Measurements from ENCODE around the gene RAC3.

Gene RAC3

DNA sequence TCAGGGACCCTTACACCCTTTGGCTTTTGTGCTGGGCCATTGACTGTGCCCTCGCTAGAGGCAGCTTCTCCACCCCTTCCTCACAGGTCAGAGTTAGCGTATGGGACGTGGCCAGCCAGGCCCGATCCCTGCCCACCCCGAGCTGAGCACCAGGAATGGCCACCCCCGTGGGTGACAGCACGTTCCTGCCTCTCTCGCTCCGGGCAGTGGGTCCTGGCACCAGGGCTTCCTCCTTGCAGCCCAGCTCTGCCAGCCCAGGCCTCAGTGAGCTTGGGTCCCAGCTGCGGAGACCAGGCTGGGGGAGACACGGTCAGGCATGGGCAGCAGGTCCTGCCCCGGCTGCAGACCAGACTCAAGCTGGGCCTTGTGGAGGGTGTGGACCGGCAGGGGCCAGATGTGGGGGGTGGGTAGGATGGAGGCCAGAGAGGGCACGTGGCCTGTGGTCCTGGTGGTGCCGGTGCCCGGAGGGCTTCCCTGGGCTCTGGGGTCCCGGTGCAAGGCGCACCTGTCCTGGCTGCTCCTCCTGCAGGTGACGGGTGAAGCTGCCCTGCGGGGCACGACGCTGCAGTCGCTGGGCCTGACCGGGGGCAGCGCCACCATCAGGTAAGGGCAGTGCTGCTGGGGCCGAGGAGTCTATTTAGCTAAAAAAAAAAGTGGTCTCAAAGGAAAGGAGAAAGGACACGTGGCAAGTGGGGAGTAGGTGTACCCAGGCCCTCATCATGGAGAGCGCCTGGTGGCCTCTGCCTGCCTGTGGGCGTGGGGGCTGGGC, 35.8 kb upstream of the RAC3 start:
- in situ Hi-C loops (cut with MboI; ENCODE audit: low sequenced_read_pairs, unreplicated experiment): no loop called here
- TF ChIP-seq, protein P1, sequence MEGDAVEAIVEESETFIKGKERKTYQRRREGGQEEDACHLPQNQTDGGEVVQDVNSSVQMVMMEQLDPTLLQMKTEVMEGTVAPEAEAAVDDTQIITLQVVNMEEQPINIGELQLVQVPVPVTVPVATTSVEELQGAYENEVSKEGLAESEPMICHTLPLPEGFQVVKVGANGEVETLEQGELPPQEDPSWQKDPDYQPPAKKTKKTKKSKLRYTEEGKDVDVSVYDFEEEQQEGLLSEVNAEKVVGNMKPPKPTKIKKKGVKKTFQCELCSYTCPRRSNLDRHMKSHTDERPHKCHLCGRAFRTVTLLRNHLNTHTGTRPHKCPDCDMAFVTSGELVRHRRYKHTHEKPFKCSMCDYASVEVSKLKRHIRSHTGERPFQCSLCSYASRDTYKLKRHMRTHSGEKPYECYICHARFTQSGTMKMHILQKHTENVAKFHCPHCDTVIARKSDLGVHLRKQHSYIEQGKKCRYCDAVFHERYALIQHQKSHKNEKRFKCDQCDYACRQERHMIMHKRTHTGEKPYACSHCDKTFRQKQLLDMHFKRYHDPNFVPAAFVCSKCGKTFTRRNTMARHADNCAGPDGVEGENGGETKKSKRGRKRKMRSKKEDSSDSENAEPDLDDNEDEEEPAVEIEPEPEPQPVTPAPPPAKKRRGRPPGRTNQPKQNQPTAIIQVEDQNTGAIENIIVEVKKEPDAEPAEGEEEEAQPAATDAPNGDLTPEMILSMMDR (IDR thresholded peaks at IDR 0.05; ENCODE audit: borderline replicate concordance, control extremely low read depth, extremely low read depth, insufficient read depth, missing control alignments): no peak
- no peak for DNase-seq (ENCODE audit: low spot score)

- TF ChIP-seq, protein P1 (IDR thresholded peaks at IDR 0.05; ENCODE audit: borderline replicate concordance, control extremely low read depth, extremely low read depth, insufficient read depth, missing control alignments): no peak
- in situ Hi-C loops (cut with MboI; ENCODE audit: low sequenced_read_pairs, unreplicated experiment): no loop called here
Observed at GRCh38 chr17:81996232-81996756, 35.2 kb upstream of the RAC3 start.

GRCh38 chr17:81996757-81997441, 34.6 kb upstream of the RAC3 start:
- TF ChIP-seq, protein P1 (IDR thresholded peaks at IDR 0.05; ENCODE audit: borderline replicate concordance, control extremely low read depth, extremely low read depth, insufficient read depth, missing control alignments): no peak
- in situ Hi-C loops (cut with MboI; ENCODE audit: low sequenced_read_pairs, unreplicated experiment): no loop called here
- DNase-seq (ENCODE audit: low spot score): no peak

More at GRCh38 chr17:81996232-81996756, 35.2 kb upstream of the RAC3 start:
- no peak for DNase-seq (ENCODE audit: low spot score)

- DNase-seq (ENCODE audit: low spot score): no peak
- TF ChIP-seq, protein P1 (IDR thresholded peaks at IDR 0.05; ENCODE audit: borderline replicate concordance, control extremely low read depth, extremely low read depth, insufficient read depth, missing control alignments): no peak
- in situ Hi-C loops (cut with MboI; ENCODE audit: low sequenced_read_pairs, unreplicated experiment): no loop called here
Observed at GRCh38 chr17:81998212-81998611, 33.3 kb upstream of the RAC3 start.

DNA sequence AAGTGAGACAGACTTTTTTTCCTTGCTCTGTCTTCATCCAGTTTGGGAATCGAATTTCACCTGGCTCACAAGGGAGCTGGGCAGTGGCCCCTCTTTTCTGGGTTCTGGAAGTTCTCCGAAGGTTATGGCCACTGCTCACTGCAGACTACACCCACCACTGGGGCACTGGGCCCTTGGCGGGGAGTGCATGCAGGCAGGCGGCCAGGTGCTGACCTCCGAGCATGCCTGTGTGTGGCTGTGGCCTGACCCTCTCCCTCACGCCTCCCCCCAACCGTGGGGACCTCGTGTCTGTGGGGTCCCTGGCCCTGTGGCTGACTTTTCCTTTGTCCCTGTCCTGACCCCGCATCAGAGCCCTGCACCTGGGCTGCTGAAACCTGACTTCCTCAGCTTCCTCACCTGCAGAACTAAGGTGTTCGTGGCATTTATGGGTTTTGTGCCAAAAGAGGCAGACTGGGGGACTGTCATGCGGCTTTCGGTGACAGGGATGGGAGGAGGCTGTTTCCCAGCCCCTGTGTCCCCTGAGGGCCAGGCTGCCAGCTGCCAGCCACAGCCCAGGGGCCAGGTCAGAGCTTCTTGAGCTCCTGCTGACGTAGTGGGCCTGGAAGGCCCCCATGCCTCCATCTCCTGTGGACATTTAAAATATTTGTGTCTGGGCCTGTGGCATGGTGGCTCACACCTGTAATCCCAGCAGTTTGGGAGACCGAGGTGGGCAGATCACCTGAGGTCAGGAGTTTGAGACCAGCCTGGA, 32.6 kb upstream of the RAC3 start:
- TF ChIP-seq, protein P1 (IDR thresholded peaks at IDR 0.05; ENCODE audit: borderline replicate concordance, control extremely low read depth, extremely low read depth, insufficient read depth, missing control alignments): no peak
- DNase-seq (ENCODE audit: low spot score): no peak
- in situ Hi-C loops (cut with MboI; ENCODE audit: low sequenced_read_pairs, unreplicated experiment): no loop called here

- in situ Hi-C loops (cut with MboI; ENCODE audit: low sequenced_read_pairs, unreplicated experiment): no loop called here
- TF ChIP-seq, protein P1 (IDR thresholded peaks at IDR 0.05; ENCODE audit: borderline replicate concordance, control extremely low read depth, extremely low read depth, insufficient read depth, missing control alignments): no peak
- DNase-seq (ENCODE audit: low spot score): no peak
Observed at GRCh38 chr17:81999587-81999975, 31.9 kb upstream of the RAC3 start.

Data from GM13976 (cell line).